Left cardiac atrium (tissue), 4 donors: ENCODE results near the gene HSD17B2. TPM values are rescaled to one million over a fixed set of nuclear protein-coding genes. Genes with fewer than 3 reads are reported as not detected.
A peak's percentile ranks its signal among the peaks of the same experiment; 100 is the strongest.

ENCODE experiments used
- ATAC-seq, 2 donors: fragments of 200-7000 bp; cut with Tn5 transposase; one replicate each; pipeline ENCODE4 v1.9.1; 2020; ENCODE audit warnings: mild to moderate bottlenecking in 2 of 2, moderate library complexity in 2 of 2
- DNase-seq: peaks from one replicate; pipeline ENCODE4 v3.0.0-alpha.2; 2020
- intact Hi-C, 2 donors: fragments of 100-400 bp; cut with DNase I; formaldehyde crosslinking; loops; one replicate each; pipeline versions ENCODE4 v1.14.1 to v1.15.1; 2022 to 2023
- total RNA-seq, 2 donors: library from RNA; stranded (reverse); fragmentation: NEBNext Ultra II Directional; extraction: Animal tissue kit (Norgen Biotek cat#: 25700); gene quantifications; one replicate each; pipeline ENCODE4 v1.2.1, GENCODE V29; 2021
- donor health status: DM: no; HTN: yes; CAD: no.
- donor health status: DM: no; HTN: yes; CAD: no; lungs with severe emphysema.
- donor health status: DM: yes; HTN: yes; CAD: no.
- donor health status: Dilated cardiomyopathy.

The HSD17B2 gene
- total RNA-seq, 2 donors from 2014 or later, result not detected

DNA sequence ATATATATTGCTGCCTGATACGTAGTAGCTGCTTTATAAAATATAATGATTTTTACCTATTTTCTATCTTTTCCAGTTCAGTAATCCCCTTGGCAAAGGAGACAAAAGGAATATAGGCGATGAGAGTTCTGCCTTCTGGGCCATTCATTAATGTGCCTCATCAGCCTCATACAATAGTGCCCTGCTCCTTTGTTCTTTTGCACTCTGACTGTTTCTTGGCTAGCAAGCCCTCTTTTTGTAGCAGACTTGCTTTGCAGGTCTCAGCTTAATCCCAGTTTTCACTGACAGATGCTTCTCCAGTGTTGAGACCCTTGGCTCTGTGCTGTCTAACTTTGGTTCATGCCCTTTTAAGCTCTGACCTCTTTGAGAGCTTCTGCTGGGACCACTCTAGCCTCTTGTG, 10.4 kb downstream of the HSD17B2 start:
- no peak for ATAC-seq
- no peak for DNase-seq
- intact Hi-C loops, result no loop called here

DNA sequence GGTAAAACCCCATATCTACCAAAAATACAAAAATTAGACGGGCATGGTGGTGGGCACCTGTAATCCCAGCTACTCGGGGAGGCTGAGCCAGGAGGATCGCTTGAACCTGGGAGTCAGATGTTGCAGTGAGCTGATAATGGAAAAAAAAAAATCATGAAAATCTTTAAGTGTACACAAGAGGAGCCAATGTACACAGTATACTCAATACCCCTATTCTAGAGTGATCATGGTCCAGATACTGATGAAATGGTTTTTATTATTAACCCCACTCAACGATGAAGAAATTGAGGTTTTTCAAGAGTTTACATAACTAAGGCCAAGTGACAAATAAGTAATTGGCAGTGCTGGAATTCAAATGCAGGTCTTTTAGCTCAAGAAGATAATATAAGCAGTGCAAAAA, 11.5 kb downstream of the HSD17B2 start:
- intact Hi-C loops, result no loop called here
- ATAC-seq (no peak), DNase-seq (no peak)

DNA sequence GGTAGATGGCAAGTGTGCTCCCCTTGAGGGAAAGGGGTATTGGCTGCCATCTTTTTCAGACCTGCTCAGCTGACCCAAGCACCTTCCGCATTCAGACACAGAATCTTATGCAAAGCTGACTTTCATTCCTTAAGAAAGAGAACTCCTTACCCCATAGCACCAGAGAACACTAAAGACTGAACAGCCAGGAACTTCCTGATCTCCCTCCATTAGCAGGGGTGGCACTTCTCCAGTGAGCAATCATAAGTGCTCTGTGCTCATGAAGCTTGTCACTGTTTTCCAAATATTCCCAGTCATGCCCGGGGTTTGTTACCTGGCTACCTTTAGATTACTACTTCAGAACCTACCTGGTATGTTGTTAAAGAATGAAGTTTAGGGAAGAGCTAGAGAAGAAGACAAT, 11.9 kb downstream of the HSD17B2 start:
- no peak for ATAC-seq
- intact Hi-C loops, result no loop called here

DNA sequence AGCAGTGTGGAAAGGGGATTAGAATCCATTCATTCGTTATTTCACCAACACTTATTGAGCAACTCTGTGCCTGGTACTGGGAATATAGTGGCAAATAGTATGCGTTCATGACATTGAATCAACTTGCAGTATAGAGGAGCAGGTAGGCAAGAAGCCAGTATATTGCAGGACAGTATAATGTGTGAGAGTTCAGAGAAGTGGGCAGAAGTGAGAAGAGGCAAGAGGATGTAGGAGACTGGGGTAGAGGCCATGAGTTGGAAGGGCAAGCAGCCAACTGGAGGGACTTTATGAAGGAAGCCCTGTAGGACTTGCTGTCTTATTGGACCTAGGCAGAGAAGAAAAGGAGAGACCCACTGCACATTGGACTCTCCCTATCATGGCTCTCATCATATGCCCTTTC, 12.3 kb downstream of the HSD17B2 start:
- DNase-seq, result no peak
- intact Hi-C loops, result no loop called here
- no peak for ATAC-seq

More for the DNA sequence above, 11.9 kb downstream of the HSD17B2 start:
- no peak for DNase-seq

DNA sequence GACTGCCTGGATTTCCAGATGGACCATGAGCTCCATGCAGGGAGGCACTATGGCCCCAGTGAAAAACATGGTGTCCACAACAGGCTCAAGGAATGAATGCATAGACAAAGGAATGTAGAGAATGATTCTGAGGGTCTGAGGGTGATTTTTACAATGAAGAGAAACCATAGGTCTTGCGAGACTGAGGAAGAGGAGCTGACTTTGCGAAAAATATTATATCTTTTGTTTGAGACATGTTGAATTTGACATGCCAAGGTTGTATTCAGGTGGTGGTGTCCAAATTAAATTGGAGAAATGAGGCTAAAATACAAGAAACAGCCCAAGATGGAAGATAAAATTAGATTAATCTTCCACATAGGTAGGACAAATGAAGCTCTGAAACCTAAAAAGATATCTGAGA, 12.7 kb downstream of the HSD17B2 start:
- intact Hi-C loops, result no loop called here
- no peak for ATAC-seq
- no peak for DNase-seq

DNA sequence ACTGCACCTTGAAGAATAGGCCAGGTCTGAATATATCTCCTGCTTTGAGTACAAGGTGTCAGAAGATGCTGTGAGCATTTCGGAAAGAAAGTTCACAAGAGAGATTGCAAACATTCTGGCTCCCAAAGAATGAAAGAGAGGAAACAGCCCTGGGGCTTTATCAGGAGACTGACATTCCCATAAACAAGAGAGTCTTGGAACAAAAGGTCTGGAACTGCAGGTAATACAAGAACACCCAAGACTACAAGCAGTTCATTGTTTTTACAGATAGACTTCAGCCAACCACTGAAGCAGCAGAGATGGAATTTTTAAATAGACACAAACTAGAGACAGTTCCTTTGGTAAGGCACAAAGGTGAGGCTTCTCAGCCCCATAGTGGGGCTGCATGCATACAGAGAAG, 14.4 kb downstream of the HSD17B2 start:
- no peak for ATAC-seq
- intact Hi-C loops, result no loop called here
- no peak for DNase-seq

DNA sequence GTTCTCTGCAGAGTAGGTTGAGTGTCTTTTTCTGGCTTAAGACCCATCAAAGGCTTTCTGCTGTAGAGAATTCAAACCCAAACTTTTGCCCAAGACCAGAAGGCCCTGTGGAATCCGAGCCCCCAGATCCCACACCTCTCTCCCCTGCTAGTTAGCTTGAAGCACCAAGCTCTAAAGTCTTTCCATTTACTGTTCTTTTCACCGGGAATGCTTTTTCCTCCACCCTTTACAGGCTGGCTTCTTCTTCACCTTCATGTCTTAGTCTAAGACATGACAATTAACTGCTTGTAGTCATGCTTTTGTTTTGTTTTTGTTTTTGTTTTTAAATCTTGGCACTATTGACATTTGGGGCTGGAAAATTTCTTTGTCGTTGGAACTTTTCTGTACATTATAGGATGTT, 15.5 kb downstream of the HSD17B2 start:
- DNase-seq (no peak), ATAC-seq (no peak)
- intact Hi-C loops, result no loop called here

DNA sequence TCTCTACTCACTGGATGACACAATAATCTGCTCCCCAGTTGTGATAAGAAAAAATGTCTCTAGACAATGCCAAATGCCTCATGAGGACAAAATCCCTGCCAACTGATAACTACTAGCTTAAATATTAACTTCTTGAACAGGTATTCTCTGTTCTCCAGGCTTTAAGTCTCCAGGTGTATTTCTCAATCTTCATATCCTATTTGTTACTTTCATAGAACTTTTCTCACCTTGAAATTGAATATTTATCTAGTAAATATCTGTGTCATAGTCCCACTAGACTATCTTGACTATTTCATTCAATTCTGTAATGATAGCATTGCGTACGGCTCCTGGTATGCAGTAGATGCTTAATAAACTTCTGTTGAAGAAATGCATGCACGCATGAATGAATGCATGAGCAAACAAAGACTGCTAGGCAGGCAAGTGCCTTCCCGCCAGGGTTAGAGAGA, 15.9 kb downstream of the HSD17B2 start:
- intact Hi-C loops, result no loop called here
- ATAC-seq, result no peak

DNA sequence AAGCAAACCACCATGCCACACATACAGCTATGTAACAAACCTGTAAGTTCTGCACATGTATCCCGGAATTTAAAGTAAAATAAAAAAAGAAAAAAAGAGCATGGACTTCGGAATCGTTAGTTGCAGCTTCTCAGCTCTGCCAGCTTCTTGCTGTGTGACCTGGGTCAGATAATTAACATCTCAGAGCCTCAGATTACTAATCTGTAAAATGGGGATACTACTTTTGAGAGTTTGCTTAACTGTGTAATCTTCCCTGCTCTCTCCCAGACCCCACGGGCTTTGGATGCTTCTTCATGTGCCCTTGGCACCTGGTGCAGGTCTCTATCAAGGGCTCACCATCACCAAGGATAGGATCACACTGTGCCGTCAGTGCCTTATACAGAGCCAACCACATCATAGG, 16.6 kb downstream of the HSD17B2 start:
- intact Hi-C loops, result no loop called here
- ATAC-seq (no peak), DNase-seq (no peak)

More for the DNA sequence above, 15.9 kb downstream of the HSD17B2 start:
- no peak for DNase-seq

DNA sequence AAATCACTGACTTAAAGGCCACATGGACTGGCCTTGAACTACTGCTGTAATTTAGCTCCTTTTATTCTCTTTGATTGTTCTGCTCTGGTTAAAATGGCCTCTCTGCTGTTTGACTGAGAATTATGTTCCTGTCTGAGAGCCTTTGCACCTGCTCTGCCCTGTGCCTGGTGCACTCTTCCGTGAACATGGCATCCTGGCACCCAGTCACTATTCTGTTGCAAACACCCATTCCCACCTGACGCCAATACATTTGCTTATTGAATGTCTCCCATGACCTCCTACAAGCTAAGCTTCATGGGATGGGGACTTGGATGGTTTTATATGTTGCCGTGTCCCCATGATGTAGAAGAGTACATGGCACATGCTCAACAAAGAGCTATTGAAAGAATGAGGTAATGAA, 20.1 kb downstream of the HSD17B2 start:
- DNase-seq, result no peak
- ATAC-seq, result no peak
- intact Hi-C loops, result no loop called here

DNA sequence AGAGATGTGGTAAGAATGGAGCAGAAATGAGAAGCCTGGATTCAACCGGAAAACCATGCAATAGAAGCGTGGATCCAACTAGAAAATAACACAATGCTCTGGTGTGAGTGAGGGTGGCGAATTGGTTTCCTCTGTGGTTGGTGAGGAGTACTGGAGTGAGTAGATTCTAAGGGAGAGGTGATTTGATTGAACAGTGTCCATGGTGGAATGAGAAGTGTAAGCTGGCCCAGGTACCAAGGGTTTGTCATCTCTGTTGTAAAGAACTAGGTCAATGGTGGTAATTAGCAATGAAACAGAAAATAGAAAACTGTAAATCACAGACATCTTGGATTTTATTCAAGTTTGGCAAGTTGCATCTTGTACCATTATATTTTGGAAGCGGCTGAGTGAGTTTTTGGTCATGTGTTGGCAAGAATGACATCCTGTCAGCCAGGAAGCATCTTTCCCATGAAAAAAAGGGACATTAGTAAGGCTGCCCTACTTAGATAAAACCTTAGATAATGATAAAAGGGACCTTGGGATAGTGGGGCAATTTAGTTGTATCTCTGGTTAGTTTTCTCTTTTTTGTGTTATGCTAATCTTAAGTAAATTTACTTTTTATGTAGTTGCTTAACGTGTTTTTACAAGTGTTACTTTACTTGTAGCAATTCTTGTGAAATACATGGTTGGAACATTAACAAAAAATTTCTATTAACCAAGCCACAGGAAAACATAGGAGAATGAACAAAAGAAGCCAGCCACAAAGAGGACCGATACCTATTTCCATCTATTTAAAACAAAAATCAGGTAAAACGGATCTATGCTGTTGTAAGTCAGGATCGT, 20.9 kb downstream of the HSD17B2 start:
- ATAC-seq, result no peak
- intact Hi-C loops, result no loop called here

DNA sequence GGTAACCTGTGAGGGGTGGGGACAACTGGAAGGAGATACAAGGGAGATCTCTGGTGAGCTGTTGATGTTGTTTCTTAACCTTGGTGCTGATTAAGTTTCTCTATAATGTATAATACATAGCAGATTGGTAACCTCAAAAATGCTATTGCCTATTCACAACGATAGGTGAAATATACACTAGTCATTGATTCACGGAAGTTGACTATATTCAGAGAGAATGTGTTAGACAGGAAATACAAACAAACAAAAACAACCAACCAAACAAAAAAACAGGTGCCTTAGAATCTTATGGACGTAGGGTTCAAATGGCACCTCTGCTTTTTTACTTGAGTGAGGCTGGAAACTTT, 21.5 kb downstream of the HSD17B2 start:
- no peak for DNase-seq
- ATAC-seq, result no peak
- intact Hi-C loops, result no loop called here

More for the DNA sequence above, 20.9 kb downstream of the HSD17B2 start:
- no peak for DNase-seq

DNA sequence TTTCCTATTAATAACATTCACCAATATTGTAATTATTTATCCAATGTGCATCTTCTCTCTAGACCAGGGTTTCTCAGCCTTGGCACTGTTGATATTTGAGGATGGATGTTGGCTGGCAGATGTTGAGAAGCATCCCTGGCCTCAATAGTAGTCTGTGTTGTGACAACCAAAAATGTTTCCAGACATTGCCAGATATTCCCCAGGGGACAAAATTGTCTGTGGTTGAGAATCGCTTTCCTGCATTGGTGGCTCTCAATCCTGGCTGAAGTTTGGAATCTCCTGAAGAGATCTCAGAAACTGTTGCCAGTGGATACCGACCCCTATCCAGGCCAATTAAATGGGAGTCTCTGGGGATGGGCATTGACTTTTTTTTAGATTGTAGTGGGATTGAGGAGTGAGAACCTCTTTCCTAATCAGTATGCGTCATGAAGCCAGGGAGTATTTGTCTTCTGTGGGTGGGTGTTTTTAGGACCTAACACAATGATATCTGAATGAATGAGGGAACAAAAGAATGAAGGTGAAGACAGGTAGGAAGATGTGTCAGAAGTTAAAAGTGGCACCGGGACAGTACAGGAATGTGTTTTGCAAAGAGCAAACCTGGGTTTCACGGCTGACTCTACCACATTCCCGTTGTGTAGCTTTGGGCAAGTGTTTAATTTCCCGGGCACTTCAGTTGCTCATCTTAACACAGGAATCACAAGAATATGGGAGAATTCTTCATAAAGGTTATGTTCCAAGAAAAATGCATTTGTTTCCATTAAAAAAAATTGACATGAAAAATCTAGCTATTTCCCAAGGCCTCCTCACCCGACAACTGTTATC, 24.3 kb downstream of the HSD17B2 start:
- intact Hi-C loops, result no loop called here
- DNase-seq, result no peak
- no peak for ATAC-seq

DNA sequence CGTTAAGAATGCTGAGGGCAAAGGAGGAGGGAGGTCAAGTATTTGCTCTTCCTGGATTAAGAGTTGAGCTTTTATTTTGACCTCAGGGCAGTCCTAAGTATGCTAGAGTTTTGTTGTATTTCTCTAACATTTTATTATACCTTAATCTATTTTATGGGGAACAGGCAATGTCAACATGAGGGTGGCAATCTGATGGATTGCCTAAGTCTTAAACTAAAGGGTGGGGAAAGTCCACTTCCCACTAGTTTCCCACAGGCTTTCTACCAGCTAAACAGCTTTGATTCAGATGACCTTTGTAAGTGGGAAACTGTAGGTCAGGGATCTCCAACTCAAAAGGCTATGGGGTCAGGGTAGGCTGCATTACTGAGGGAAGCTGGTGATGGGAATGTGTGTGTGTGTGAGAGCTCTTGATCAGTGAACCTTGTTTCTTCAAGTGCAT, 24.9 kb downstream of the HSD17B2 start:
- ATAC-seq, result no peak
- intact Hi-C loops, result no loop called here
- DNase-seq, result no peak

DNA sequence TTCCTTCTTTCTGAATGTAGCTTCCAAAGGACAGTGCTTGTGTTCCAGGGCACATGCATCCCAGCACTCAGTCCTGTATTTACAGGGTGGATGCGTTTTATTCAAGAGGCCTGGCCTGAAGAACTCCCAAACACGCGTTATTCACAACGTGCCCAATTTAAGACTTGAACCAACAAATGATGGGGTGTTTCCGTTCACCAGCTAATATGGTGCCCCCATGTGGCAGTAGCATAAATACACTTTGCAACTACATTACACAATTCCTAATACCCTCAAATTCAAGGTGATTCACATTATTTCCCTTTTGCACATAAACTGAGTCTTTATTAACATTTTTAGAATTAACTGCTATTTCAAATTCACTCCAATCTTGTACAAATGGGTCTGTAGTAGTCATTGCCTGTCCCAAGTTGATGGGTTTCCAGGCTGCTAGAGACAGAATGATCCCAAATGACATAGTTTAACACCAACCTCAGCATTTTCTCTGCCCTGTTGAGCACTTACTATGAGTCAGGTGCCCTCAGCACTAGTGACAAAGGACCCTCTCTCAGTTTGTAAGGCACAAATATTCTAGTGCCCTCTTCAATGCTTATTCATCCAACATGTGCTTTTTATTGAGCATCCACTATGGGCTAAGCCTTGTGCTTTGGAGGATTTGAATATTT, 26.9 kb downstream of the HSD17B2 start:
- intact Hi-C loops, result no loop called here
- ATAC-seq, result no peak
- DNase-seq, result no peak

DNA sequence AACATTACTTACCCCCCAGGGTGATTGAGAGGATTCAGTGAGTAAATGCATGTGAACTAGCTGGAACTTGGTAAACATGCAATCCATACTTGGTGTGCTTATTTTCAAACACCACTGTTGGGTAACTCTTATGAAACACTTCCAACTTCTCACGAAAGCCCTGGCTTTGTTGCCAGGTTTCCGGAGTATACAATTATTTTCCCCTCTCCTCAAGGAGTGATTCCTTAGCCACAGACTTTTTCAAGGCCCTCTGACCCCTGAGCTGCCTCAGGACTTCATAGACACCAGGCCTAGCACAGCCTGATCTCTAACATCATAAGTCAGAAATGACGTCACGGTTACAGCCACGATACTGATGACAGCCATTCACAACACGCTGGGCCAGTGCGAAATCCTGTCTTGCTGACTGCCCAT, 27.6 kb downstream of the HSD17B2 start:
- DNase-seq, result no peak
- intact Hi-C loops, result no loop called here
- peak in 1 of 2 donors; percentile 15 for ATAC-seq

DNA sequence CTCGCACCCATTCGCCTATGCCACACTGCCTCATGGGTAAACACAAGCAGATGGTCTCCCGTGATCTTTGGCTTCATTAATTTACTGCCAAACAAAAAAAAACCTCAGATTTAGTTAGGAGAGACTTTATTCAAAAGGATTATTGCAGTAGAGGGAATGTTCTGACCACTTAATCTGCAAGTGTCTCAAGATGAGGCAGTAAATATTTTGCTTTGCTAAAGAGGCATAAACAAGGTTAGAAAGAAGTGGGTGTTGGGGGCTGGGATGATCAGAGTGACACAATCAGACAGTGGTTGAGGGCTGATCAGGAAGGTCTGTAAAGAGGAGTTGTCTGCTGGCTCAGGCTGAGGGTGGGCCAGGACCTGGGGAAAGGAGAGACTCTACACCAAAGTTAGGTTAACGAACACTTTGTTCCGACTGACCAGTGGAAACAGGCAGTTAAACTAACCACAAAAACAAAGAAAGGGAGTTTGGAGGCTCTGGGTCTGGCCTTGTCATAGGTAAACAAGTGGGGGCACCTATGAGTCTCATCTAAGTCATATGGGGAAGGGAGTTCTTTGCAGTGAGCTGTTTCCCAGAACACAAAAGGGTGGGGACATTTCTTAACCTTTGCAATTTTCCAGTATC, 28.5 kb downstream of the HSD17B2 start:
- ATAC-seq (no peak), DNase-seq (no peak)
- intact Hi-C loops, result no loop called here

DNA sequence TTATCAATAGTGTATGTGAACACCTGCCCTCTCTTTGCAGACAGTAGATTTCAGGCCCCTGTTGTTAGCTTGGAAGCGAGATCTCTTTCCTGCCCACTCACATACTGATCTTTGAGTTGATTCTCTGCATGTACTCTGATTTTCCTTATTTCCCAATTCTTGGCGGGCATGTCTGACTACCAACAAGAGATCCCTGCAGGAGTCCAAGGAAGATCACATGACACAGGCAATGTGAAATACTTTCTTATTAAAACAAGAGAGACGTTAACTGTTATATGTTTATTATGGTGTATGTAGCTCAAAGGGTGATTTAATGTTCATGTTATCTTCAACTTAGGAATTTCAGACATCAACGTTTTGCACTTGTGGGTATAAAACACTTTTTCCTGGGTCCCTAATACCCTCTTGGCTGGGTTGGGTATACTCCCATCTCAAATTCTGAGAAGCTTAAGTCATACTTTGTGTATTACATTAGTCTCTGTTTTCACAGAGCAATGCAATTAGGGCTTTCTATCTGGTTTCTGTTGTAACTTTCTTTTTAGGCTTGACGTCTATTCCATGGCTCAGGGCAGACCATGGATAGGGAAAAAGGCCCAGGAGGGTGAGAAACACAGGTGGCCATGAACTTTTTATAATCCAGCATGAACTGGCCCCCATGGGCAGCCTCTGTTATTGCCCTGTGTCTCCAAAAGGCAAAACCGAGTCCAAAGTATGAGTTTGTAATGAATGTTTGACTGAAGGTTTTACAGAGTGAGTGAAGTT, 32.2 kb downstream of the HSD17B2 start:
- DNase-seq (no peak), ATAC-seq (no peak)
- intact Hi-C loops, result no loop called here

DNA sequence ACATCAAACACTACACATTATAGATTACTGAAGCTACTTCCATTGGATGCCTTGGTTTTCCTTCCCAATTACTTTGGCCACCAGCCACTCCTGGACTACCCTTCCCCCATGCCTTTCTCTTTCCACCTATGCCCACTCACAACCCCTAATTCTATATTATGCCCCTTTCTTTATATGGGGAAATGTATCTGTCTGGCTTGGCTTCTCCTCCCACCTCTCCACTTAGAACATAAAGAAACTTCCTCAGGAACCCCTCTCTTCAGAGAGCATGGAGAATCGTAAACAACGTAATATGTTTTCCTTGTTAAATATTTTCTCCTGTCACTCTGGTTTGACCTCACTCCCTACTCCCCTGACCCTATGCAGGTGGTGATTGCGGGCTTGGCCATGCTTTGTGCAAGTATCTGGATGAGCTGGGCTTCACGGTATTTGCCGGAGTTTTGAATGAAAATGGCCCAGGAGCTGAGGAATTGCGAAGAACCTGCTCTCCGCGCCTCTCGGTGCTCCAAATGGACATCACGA, 32.8 kb downstream of the HSD17B2 start:
- ATAC-seq, result no peak
- intact Hi-C loops, result no loop called here
- DNase-seq, result no peak
